ENCODE measurements around the gene TCEA2. TPM values are rescaled to one million over a fixed set of nuclear protein-coding genes. Genes with fewer than 3 reads are reported as not detected.
"Not testable (repeated sequence)": the region's sequence is repeated elsewhere in the genome, so short reads cannot be mapped to it uniquely, and the experiment has no call there.

The TCEA2 gene
- total RNA-seq, 1 donor from 2014 or later, result 22.8 TPM

- no peak for DNase-seq
Observed at GRCh38 chr20:64077876-64078551, 15.0 kb downstream of the TCEA2 start.

DNA sequence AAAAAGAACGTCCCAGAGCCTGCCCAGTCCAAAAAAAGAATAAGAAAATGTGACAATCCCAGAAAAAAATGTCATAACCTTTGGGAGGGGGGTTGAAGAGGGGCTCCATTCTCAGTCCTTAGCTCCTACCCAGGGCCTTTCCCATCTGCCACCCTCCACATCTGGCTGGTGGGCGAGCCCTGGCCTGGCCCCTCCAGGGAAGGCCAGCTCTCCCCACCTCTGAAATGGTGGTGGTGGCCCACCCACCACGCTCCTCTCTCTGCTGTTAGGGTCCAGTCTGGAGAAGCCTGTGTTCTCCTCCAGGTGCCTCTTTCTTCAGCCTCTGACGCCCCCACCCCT is 15.9 kb downstream of the TCEA2 start:
- no peak for DNase-seq

GRCh38 chr20:64079273-64080012 is 16.4 kb downstream of the TCEA2 start, which contains the start of gene RGS19:
TSS of gene RGS19 (minus strand) at chr20:64079518. CDS start at chr20:64076886, 2,632 bp downstream.
- peak; percentile 88 for DNase-seq

- DNase-seq, result no peak
Observed at GRCh38 chr20:64080013-64080812, 17.2 kb downstream of the TCEA2 start, which contains the start of gene OPRL1. TSS of gene OPRL1 (plus strand) at chr20:64080082. CDS start at chr20:64092721, 12,639 bp downstream.

DNA sequence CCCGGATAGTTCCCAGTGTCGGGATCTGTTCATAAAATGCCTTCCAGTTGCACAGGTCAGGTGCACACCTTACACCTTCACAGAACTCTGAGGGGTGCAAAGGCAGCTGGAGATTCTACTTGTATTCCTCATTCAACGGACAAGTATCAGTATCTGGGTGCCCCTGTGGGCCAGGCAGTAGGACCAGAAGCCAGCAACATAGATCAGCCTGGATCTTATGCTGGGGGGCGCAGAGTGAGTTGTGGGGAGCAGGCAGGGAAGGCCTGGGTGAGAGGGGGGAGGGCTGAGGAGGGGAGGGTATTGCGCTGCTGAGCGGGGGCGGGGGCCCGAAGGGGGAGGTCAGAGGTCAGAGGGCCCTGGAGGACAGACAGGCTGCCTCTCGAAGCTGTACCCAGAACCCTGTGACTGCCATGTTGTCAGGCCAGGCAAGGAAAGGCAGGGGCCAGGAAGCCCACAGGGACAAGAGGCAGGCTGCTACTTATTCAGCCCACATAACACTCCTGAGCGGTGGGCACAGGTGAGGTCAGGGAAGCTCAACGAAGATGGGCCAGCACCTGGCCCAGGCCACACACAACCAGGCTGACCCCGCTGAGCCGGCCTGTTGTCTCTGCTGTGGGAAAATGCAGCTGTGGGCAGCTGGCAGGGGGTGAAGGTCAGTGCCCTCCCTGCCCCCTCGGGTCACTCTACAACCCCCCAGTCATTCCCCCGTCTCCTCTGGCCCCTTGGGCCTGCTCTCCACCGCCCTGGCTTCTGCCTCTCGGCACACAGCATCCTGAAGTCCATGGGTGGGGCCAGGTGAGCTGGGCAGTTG is 18.0 kb downstream of the TCEA2 start:
- DNase-seq, result no peak

GRCh38 chr20:64081624-64081964 is 18.6 kb downstream of the TCEA2 start:
- DNase-seq, result no peak

- no peak for DNase-seq
Observed at GRCh38 chr20:64082126-64082731, 19.2 kb downstream of the TCEA2 start.

DNA sequence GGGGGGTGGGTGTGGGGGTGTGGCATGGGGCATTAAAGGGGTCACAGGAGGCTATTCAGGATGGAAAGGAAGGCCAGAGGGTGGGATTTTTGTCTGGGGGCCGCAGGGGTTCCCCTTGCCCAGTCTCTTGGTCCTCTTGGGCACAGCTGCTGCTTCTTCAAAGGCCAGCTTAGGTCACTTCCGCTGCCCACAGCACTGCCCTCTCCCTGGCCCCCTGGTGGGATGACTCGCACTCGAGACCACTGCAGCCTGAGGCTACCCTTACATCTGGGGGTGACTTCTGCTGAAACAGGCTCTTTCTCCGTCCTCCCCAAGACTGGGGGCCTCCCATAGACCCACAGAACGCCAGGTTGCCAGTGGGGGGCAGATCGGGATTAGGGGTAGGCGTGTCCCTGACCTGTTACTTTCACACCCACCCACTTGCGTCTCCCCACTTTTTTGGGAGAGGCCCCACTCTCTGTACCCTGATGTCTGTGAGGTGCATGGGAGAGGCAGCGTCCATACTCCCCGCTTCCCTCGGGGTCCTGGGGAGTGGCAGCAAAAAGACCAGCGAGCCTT is 19.9 kb downstream of the TCEA2 start:
- no peak for DNase-seq

GRCh38 chr20:64083378-64083803 is 20.4 kb downstream of the TCEA2 start:
- DNase-seq, result peak; percentile 88

DNA sequence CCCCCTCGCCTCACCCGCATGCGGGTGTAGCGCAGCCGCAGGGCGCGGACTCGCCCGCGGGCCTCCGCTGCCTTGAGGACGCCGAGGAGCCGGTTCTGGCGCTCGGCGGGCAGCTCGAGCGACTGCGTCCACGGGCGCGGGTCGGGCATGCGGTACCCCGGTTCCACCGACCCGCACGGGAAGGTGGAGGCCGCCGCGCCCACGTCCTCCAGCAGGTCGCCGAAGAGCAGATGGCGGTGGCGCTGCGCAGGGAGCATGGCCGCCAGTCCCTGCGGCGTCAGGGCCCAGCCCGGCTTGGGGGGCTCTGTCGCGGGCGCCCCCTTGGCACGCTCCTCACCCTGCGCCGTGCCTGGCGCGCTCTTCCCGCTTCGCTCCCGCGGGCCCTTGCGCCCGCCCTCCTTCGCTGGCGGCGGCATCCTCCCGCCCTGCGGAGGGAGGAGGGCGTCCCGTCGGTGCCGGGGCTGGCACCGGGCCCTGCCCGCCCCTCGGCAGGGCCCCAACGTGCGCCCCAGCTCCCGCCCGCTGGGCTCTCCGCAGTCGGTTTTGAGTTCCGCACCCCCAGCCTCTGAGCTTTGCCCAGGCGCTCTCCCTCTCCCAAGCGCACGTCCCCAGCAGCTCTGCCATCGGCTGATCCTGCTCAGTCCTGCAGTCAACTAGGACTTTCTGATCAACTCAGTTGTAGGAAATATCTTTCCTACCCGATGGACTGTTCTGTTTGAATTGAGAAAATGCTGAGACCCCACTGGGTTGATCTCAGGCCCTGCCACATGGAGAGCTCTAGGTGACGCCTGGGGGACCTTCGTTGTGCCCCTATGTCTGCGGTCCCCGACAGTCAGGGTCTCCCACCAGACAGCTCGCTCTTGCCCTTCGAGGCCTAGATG is 21.0 kb downstream of the TCEA2 start, which contains the start of gene LKAAEAR1:
TSS of gene LKAAEAR1 (minus strand) at position 595 of the 881 bp plus-strand sequence. CDS start at position 416, 179 bp downstream.
- DNase-seq, result peak; percentile 42

- DNase-seq, result no peak
Observed at GRCh38 chr20:64084685-64085152, 21.7 kb downstream of the TCEA2 start.

DNA sequence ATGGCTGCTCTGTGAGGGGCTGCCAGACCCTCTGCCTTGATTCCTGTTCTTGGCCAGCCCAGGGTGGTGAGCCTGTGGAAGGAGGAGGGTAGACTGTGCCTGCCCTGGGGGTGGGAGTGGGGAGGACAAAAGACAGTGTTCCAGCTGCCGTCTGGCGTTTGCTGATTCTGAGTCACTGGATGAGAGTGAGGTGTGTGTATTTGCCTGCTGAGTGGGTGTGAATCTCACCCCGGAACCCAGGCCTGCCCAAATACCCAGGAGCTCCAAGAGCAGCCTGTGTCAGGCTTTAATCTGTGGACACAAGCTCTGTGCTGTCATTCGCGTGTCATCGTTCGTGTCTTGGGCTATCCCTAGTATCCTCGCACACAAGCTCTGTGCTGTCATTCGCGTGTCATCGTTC is 23.8 kb downstream of the TCEA2 start:
- no peak for DNase-seq

GRCh38 chr20:64087226-64087825 is 24.3 kb downstream of the TCEA2 start:
- not testable (repeated sequence) for DNase-seq

DNA sequence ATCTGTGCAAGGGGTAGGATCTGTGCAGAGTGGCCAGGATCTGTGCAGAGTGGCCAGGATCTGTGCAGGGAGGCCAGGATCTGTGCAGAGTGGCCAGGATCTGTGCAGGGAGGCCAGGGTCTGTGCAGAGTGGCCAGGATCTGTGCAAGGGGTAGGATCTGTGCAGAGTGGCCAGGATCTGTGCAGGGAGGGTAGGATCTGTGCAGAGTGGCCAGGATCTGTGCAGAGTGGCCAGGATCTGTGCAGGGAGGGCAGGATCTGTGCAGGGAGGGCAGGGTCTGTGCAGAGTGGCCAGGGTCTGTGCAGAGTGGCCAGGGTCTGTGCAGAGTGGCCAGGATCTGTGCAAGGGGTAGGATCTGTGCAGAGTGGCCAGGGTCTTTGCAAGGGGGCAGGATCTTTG is 25.6 kb downstream of the TCEA2 start:
- DNase-seq, result not testable (repeated sequence)

GRCh38 chr20:64090165-64090564 is 27.2 kb downstream of the TCEA2 start:
- no peak for DNase-seq

GRCh38 chr20:64091340-64091739 is 28.3 kb downstream of the TCEA2 start:
- DNase-seq, result no peak

DNA sequence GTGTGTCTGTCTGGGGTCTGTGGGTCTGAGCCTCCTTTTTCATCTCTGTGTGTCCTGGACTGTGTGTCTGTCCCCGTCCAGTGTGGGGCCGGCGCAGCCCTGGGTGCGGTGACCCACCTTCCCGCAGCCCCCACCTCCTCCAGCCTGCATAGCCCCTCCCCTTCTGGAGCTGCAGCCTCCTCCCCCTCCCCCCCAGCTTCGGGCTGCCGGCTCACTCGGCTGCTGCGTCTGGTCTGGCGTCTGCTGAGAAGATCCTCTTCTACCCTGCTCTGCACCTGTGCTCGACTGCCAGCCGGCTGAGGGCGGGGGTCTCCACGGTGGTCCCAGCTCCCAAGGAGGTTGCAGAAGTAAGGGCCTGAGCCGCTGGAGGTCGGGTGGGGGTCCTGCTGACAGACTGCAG is 28.8 kb downstream of the TCEA2 start:
- DNase-seq, result no peak

DNA sequence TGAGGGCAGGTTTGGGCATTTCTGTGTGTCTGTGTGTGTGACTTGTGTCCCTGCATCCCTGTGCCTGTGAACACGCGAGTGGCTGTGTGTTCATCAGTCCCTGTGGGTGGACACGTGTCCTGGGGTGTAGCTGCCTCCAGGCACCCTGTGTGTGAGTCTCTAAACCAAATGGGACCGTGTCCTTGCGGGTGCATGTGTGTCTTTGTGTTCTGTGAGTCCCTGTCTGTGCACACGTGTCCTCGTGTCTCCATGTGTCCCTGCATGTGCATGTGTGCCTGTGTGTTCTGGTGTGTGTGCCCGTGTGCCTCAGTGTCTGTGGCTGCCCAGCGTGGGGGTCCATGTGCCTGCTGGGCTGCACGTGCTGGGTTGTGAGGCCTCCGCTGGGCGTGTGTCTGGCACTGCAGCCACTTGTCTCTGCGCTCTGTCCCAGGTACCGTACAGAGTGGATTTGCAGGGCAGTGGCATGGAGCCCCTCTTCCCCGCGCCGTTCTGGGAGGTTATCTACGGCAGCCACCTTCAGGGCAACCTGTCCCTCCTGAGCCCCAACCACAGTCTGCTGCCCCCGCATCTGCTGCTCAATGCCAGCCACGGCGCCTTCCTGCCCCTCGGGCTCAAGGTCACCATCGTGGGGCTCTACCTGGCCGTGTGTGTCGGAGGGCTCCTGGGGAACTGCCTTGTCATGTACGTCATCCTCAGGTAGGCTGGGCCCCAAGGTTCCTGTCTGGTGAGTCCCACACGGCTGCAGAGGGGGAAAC is 29.4 kb downstream of the TCEA2 start:
- no peak for DNase-seq

DNA sequence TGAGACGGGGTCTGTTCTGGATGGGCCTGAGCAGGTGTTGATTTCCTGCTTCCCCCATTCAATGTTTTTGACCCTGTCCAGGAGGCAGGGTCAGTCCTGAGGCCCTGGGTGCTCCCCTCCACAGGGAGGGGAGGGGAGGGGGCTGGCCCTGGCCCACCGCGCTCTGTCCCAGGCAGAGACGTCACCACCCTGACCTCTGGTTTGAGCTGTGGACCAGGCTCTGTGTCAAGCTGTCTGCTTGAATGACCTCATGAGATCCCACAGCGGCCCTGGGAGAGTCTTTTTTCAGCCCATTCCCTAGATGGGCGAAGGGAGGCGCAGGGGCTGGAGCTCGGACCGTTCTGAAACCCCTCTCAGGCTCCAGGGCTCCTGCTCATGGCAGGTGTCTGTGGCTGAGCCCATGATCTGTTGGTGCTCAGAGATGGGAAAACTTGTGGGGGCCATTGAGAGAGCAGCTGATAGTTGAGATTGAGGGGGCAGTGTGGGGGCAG is 30.1 kb downstream of the TCEA2 start:
- DNase-seq, result no peak
